Measurements from ENCODE around the gene MAST2.
"Not testable (repeated sequence)": the region's sequence is repeated elsewhere in the genome, so short reads cannot be mapped to it uniquely, and the experiment has no call there.

Gene MAST2

DNA sequence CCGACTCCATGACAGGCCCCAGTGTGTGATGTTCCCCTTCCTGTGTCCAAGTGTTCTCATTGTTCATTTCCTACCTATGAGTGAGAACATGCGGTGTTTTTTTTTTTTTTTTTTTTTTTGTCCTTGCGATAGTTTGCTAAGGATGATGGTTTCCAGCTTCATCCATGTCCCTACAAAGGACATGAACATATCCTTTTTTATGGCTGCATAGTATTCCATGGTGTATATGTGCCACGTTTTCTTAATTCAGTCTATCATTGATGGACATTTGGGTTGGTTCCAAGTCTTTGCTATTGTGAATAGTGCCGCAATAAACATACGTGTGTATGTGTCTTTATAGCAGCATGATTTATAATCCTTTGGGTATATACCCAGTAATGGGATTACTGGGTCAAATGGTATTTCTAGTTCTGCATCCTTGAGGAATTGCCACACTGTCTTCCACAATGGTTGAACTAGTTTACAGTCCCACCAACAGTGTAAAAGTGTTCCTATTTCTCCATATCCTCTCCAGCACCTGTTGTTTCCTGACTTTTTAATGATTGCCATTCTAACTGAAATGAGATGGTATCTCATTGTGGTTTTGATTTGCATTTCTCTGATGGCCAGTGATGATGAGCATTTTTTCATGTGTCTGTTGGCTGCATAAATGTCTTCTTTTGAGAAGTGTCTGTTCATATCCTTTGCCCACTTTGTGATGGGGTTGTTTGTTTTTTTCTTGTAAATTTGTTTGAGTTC, 54.5 kb downstream of the MAST2 start:
- not testable (repeated sequence) for DNase-seq (ENCODE audit: low read depth)

DNA sequence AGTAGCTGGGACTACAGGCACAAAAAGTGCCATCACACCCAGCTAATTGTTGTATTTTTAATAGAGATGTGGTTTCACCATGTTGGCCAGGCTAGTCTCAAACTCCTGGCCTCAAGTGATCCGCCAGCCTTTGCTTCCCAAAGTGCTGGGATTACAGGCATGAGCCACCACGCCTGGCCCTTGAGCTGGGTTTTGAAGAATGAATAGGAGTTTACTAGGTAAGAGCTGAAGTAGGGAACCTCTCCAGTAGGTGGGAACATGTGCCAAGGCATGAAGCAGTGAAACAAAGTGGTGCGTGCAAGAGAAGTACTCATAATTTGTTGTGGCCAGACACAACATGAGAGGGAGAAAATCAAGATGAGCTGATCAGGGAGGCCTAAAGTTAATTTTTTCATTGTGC, 55.8 kb downstream of the MAST2 start:
- no peak for DNase-seq (ENCODE audit: low read depth)

DNA sequence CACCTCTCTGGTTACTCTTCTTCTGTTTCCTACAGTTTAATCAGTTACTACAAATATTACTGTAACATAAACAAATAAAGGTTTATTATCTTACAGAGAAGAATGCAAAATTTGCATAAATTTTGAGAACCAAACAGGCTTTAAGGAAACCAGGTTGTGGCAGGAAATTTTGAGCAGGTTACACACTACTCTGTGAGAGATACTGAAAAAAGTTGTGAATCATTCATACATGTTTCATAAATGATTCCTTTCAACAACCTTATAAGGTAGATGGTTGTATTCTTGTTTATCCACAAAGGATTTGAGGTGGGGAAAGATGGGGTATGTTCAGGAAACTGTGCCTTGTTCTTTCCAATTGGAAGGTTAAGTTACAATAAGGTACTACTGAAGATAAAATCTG, 58.6 kb downstream of the MAST2 start:
- no peak for DNase-seq (ENCODE audit: low read depth)

DNA sequence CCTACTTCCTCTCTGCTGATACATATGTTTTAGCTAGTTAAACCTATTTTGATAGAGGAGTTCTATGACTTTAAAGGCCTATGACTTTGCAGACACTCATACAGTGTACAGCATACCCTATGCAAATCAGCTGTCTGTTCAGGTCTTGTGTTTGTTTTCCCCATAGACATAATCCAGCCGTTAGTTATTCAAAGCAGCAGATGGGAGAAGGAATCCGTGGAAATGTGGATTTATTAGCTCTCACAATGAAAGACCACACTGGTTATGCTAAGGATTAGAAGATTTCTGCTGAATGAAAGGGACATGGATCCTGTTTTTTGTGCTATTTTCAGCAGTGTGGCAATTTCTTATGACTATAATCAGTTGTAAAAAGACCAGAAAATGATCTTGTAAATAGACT, 59.8 kb downstream of the MAST2 start:
- no peak for DNase-seq (ENCODE audit: low read depth)

DNA sequence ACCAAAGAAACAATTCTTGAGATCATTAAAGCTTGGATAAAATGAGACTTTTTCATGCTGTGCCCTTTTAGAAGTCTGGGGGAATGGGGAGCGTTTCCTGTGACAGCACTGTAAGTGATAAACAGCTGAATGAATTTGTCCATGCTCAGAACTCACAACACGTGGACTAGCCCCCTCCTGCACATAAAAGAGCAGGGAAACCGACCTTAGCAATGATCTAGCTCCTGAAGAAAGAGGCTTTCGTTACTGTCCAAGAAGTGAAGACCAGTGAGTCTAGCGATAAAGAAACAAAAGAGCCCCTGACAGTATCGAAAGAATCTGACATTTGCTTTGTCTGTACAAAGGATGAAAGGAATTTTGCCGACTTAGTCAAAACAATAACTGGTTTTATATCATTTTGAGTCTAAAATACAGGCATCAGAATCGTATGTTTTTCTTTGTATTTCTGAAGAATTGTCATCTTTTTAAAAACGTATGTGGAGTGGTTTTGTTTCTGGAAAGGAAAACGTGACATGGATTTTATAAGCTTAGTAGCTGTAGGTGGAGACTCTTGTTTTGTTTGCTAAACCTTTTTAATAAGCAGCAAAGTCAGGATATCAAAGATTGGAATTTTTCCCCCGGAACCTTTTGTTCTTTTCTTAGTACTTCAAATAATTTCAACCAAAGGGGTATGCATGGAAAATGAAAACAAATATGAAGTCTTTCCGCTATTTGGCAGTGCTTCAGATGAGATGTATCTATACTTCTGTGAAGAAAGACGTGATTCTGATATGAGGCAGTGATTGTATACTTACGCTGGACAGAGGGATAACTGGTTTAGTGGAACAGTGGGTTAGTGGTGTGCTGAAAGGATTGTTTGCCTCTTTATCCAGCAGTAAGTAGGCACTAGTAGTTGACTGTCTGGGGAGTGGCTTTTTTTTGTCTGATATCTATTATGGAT, 61.0 kb downstream of the MAST2 start:
- DNase-seq (ENCODE audit: low read depth) = peak; percentile 50

DNA sequence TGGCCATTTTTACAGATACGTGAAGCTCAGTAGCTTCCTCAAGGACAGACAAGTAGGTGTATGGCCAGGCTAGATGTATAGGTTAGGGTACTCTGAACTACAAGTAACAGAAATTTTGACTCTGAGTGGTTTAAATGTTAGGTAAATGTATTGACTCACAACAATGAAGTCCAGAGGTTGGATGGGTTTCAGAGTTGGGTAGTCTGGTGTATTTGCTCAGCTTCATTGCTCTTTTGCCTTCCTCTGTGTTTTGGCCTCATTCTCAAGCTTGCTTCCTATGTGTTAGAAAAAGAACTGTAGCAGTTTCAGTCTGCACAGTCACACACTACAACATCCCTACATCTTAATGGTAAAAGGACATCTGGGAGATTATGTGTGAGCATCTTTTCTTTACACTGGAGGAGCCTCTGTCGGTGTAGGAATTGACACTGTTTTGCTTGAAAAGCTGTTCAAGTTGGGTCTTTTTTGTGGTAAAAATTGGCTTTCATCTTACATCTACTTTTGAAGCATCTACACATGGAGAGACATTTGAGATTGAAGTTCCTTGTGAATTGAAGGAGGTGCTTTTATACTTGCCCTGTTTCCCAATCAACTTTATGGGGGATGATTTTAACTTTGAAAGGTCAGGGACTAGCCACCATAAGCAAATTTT, 64.4 kb downstream of the MAST2 start:
- no peak for DNase-seq (ENCODE audit: low read depth)

DNA sequence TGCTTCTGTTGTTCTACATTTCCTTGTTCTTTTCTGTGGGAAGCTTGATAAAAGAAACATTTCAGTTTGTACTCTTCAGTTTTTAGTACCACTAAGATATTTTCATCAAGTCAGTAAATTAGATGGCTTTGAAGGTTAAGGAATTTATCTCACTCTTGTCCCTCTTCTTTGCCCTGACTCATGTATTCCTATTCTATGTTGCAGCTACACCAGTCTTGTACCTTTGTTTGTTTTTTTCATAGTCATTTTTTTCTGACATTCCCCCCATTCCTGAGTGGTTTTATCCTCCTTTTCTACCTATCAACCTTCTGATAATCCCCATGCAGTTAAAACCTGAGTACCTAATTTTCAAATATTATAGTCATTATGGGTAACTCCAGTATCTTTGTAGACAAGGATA, 65.4 kb downstream of the MAST2 start:
- DNase-seq (ENCODE audit: low read depth) = no peak

DNA sequence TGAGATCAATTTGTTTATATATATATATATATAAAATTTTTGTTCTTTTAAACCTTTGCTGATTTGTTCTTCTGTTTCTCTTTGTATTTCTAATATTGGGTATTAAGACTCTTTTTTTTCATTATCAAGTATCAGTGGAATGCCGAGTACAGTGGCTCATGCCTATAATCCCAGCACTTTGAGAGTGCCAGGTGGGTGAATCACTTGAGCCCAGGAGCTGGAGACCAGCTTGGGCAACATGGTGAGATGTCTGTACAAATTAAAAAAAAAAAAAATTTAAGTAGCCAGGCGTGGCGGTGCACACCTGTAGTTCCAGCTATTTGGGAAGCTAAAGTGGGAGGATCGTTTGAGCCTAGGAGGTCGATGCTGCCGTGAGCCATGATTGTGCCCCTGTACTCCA, 67.1 kb downstream of the MAST2 start:
- no peak for DNase-seq (ENCODE audit: low read depth)

DNA sequence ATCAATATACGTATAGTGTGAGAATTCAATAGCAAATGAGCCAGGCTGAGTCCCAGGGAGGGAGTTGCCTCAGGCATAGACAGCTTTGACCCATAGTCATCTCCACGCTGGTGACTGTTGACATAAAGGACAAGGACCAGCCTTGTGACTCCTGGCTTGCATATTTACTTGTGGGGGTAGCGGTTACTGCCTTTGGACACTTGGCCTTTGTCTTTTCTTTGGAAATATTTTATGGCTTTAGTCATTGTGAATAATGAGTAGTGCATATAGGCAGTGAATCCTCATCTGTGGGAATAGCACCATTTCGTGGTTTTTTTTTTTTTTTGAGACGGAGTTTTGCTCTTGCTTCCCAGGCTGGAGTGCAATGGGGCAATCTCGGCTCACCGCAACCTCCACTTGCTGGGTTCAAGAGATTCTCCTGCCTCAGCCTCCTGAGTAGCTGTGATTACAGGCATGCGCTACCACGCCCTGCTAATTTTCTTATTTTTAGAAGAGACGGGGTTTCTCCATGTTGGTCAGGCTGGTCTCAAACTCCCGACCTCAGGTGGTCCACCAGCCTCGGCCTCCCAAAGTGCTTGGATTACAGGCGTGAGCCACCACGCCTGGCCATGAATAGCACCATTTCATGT, 68.9 kb downstream of the MAST2 start:
- peak; percentile 33 for DNase-seq (ENCODE audit: low read depth)

DNA sequence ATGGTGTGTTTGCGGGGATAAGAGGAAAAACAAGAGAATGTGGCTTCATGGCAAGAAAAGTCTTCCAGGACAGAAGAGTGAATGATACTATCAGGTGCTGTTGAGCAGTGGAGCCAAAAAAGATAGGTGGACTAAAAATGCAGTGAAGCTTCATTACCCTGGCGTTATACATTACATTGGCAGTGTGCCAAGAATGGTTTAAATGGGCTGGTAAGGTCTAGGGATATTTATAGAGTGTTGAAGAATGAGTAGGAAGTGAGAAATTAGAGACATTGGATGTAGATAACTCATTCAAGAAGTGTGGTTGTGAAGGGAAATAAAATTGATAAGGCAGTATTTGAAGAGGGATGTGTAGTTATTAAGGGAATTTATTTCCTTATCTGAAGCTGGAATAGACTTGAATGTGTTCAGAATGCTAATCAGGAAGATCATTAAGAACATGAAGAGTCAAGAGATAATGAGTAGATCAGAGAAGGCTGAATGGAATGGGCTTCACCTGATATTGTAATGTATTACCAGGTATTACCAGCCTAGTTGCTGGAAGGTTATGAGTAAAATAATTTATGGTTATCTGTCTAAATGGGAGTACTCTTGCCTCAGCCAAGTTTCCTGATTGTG, 72.7 kb downstream of the MAST2 start:
- DNase-seq (ENCODE audit: low read depth) = no peak

DNA sequence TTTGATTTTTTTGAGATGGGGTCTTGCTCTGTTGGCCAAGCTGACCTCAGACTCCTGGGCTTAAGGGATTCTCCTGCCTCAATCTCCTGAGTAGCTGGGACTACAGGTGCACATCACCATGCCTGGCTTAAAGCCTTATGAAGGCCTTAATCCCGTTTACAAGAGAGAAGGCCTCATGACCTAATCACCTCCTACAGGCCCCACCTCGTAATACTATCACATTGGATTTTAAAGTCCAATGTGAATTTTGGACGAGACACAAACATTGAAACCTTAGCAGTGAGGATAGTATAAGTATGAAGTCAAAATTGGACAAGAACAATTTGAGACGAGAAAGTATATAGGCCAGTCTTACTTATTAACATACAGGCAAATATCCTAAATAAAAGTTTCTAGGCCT, 73.9 kb downstream of the MAST2 start:
- no peak for DNase-seq (ENCODE audit: low read depth)

DNA sequence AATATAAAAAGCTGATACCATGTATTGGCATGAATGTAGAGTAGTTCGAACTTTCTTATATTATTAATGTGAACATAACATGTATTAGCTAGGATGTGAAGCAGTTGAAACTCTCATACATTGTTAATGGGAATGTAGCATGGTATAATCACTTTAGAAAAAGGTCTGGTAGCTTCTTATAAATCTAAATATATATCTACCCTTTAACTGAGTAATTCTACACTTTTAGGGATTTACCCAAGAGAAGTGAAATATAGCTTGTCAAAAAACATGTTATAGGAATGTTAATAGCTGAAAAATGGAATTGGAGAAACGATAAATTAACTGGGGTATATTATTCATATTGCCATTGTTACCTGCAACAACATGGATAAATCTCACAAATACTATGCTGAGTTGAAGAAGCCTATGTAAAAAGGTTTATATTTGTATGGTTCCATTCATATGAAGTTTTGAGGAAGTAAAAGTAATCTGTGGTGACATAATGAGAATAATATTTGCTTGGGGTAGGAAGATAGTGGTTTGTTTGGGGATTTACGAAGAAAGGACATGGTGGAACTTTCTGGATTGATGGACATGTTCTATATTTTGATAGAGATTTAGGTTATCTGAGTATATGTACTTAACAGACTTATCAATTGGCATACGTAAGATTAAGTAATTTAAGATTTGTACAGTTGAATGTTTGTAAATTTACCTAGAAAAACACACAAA, 76.6 kb downstream of the MAST2 start:
- no peak for DNase-seq (ENCODE audit: low read depth)

DNA sequence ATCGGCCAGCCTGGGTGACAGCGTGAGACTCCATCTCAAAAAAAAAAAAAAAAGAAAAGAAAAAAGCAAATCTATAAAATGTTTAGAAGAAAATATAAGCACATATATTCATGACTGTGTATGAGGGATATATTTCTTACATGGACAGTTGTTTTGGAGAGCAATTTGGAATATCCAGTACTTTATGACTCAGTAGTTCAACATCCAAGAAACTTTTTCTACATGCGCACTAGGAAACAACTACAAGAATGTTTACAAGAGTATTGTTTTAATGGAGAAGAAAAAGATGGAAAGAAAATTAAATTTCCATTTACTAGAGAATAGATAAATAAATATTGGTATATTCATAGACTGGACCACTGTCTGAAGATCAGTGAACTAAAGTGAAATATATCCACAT, 77.5 kb downstream of the MAST2 start:
- peak; percentile 70 for DNase-seq (ENCODE audit: low read depth)

DNA sequence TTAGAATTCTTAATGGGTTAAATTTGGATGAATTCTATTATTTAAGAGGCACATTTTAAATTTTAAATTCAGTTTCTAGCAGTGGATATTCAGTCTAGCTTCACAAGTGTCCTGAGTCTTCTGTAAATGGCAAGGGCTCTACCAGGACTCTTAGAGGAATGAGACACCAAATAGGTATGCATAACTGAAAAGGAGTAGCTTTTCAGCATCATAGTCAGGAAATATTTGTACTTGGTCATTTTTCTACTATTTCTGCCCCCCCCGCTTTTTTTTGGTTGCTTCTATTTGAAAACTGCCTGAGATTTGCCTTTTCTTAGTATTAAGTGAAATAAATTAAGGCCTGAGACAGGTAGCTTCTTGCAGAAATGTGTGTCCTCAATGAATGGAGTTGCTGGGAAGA, 80.2 kb downstream of the MAST2 start:
- DNase-seq (ENCODE audit: low read depth) = peak; percentile 59

DNA sequence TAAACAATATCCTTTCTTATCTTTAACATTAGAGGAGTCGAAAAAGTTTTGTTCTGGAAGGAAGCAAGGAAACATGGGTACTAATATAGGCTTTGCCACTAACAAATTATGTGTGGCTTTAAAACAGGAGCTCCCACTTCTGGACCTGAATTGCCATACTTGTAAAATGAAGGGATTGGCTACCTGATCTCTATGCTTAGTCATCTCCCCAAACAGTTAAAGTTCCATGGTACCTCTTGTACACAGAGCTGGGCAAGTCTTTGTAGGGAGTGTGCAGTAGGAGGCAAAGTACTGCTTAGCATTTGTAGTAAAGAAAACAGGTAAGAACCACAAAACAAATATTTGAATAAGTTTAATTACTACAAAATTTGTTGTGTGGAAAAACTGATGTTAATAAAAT, 81.3 kb downstream of the MAST2 start:
- DNase-seq (ENCODE audit: low read depth) = peak; percentile 36

DNA sequence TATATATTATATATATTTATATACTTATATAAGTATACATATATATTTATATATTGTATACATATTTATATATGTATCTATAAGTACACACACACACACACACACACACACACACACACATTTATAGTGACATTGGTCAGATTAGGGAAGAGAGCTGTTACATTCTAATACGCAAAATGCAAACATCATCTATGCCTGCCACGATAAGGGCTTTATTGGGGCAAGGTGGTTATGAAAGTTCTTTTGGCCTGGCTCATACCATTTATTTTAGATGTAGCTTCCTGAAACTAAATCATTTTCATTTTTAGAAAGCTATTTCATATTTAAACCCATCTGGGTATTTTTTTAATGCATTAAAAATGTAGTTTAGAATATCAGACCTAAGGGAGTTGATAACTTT, 82.8 kb downstream of the MAST2 start:
- no peak for DNase-seq (ENCODE audit: low read depth)

DNA sequence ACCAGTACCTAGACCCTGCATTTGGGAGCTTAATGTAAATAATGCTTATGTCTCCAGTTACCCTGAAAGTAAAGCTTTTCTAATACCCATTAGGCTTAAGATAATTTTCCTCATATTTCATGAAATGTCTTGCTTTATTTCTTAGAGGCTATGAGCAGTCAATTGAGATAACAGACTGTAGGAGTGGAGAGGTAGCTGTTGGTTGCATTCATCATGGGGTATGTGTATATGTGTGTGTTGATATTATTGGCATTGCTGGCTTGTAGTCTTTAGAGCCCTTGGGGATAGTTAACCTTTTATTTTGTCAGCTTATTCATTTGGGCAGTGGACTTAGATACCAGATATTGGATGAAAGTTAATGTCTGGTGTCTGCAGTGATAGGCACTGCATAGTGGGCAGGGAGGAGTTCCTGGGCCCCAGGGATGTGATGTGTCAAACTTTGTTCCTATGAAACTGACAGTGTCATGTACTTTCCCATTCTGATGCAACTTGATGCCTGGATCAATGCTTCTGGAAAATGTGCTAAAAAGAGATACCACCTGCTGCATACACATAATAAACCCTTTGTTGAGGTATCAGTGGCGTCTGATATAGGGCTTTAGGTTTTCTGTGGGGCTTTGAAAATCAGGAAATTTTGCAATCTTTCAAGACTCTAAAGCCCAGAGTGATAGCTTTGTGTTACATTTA, 83.9 kb downstream of the MAST2 start:
- no peak for DNase-seq (ENCODE audit: low read depth)

DNA sequence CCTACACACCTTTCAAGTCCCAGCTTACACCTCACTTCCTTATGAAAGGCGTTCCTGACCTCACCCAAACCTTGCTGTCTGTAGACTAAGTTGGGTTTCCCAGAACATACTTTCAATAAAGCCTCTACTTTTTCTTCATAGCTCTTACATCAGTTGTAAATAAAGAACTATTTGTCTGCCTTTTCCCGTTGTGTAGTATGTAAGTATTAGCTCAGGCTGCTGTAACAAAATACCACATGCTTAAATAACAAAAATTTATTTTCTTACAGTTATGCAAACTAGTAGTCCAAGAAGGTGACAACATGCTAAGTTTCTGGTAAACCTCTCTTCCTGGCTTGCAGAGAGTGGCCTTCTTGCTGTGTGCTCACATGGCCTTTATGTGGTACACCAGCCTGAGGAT, 86.7 kb downstream of the MAST2 start:
- no peak for DNase-seq (ENCODE audit: low read depth)

DNA sequence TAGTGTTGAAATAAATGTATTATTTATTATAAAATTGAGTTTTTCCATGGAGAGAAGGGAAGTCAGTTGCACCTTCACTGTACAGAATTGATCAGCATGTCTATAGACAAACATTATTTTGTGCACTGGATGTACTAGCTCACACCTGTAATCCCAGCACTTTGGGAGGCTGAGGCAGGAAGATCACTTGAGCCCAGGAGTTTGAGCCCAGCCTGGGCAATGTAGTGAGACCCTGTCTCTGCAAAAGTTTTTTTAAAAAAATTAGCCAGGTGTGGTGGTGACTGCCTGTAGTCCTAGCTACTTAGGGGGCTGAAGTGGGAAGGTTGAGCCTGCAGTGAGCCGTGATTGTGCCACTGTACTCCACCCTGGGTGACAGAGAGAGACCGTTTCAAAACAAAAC, 87.7 kb downstream of the MAST2 start:
- DNase-seq (ENCODE audit: low read depth) = no peak

DNA sequence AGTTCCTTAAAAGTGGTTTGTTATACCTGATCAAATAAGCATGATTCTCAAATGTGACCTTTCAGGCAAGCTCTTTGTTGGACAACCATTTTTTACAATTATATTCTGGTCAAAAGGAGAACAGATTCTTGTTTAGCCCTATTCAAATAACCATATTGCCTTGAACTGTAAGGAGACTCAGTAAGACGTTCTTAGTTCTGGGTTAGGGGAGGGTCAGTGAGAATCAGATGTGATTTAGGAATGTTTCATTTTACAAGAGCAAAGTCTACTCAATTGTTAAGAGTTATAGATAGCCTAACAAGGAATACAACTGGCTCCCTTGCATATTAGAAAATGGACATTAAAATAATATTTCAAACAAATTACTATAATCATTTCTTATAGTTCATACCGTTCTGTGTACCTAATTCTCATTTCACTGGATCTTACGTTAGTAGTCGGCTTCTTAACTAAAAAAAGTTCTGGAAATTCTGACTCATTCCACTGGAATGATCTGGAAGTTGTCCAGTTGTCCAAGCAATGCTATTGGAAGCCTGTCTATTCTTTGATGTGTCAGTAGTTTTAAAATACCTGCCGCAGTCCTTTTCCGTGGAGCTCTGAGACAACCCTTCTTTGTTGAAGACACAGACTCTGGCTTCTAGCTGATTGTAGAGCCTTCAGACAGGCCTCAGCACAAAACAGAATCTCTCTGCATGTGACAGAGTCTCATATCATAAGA, 88.8 kb downstream of the MAST2 start:
- DNase-seq (ENCODE audit: low read depth) = peak; percentile 92

Data from iris pigment epithelial cell (primary cell).